NCI-H2196 (cell line): ENCODE results near the gene NUP210L.
"Not testable (repeated sequence)": the region's sequence is repeated elsewhere in the genome, so short reads cannot be mapped to it uniquely, and the experiment has no call there.

ENCODE experiments used
- DNase-seq: peaks from one replicate; lab custom pipeline; 2025; ENCODE audit not compliant: unreplicated experiment; lab: John Stamatoyannopoulos, UW

Gene NUP210L

GRCh38 chr1:153995640-153996039 lies 159.2 kb downstream of the NUP210L start:
- DNase-seq: no peak

GRCh38 chr1:153995202-153995601 lies 159.7 kb downstream of the NUP210L start:
- DNase-seq: no peak

DNA sequence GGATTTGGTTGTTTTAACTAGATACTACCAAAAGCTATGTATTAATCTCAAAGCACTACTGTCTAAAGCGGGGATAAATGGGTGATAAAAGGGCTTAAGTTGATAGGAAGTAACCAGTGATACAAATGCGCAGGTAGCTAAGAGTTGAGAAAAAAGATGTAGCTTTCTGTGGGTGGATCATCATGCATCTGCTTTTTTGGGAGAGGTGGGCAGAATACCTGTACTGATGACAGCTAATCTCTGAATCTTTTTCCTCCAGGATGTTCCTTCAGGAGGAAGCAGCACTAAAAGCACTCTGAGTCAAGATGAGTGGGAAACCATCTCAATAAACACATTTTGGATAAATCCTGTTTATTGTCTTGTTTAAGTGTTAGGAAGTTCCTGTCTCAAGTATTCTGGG lies 163.1 kb downstream of the NUP210L start:
- DNase-seq: no peak

GRCh38 chr1:153991151-153991630 lies 163.7 kb downstream of the NUP210L start:
- no peak for DNase-seq

- peak; percentile 96 for DNase-seq
Measured at GRCh38 chr1:153990468-153991150, 164.3 kb downstream of the NUP210L start, which contains the start of gene RPS27. Gene RPS27 (plus strand): TSS chr1:153990762. CDS start chr1:153990797, 35 bp downstream.

DNA sequence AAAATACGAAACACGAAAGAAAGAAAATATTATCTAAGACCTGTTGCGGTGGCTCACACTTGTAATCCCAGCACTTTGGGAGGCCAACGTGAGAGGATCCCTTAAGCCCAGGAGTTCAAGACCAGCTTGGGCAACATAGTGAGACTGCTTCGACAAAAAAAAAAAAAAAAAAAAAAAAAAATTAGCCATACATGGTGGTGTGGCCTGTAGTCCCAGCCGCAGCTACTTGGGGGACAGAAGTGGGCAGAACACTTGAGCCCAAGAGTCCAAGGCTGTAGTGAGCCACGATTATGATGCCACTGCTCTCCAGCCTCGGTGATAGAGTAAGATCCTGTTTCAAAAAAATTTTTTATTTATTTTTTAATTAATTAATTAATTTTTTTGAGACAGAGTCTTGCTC lies 167.3 kb downstream of the NUP210L start:
- DNase-seq: no peak

DNA sequence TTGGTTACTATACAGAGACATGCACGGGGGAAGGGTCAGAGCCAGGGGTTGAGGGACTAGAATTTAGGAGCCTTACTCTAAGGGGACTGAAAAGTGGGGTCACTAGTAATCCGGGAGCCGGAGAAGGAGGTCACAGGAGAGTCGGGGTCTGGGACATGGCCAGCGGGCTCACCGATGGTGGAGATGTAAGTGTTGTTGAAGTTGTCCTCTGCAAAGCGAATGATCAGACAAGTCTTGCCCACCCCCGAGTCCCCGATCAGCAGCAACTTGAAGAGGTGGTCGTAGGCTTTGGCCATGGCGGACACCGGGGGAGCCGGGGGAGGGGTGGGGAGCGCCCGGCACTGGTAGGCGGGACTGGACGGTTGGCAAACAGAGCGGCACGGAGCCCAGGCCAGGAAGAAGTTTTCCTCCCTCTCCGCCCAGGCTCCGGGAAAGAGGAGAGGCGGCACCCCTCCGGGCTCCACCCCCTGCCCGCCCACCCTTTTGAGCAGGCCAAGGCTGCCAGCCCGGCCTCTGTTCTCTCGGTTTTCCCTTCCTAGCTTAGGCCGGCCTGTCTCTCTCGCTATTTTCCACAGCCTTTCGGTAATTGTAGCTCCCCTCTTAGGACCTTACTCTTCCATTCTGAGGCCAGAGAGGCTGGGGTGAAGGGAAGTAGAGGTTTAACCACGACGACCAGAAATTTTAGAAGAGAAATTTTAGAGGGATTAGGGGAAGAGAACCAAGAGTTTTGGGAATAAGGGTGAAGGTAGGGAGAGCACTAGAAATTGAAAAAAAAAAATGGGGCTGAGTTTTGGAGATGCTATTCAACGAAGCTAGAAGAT lies 168.7 kb downstream of the NUP210L start, which contains the start of gene RAB13:
TSS of gene RAB13 (minus strand) at position 399 of the 821 bp plus-strand sequence. CDS start at position 296, 103 bp downstream.
- peak; percentile 77 for DNase-seq

- no peak for DNase-seq
Measured at GRCh38 chr1:153985341-153985912, 169.4 kb downstream of the NUP210L start.

DNA sequence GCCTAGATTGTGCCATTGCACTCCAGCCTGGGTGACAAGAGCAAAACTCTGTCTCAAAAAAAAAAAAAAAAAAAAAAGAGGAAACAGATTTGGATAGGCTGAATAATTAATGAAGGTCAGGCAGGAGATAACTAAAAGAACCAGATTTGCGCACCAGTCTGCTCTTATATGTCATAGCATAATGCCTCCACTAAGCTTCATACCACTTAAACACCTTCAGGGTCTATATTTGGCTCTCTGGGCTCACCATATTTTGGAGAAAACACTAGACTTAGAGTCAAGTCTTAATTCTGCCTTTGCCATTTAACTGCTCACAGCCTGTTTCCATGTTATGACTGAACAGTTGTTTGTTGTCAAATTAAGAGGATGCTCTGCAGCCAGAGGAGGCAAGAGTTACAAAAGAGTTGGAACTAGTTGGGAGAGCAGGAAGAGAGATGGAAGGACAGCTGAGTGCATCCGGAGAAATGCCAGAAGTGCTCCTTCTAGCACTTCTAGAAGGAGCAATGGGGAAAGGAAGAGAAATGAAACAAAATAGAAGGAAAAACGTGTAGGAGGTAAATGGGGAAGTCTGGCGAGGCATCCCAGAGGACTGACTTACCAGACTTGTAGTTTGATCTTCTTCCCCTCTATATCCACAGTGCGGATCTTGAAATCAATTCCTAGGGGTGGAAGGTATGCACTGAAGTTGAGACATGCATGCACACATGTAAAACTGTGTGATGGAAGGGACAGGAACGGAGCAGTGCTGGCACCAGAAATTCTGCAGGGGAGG lies 170.6 kb downstream of the NUP210L start:
- DNase-seq: no peak

- DNase-seq: not testable (repeated sequence)
Measured at GRCh38 chr1:153981735-153982134, 173.1 kb downstream of the NUP210L start.

DNA sequence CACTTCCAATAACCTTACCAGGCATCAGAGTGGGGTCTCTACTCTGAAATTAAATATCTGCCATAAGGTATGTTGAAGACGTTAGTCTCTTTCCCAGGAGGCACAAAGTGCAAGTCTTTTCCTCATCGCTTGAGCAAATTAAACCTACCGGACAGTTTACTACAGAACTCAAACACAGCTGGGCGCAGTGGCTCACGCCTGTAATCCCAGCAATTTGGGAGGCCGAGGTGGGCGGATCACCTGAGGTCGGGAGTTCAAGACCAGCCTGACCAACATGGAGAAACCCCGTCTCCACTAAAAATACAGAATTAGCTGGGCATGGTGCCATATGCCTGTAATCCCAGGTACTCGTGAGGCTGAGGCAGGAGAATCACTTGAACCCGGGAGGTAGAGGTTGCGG lies 175.8 kb downstream of the NUP210L start:
- not testable (repeated sequence) for DNase-seq

GRCh38 chr1:153978274-153978909 lies 176.5 kb downstream of the NUP210L start:
- no peak for DNase-seq

DNA sequence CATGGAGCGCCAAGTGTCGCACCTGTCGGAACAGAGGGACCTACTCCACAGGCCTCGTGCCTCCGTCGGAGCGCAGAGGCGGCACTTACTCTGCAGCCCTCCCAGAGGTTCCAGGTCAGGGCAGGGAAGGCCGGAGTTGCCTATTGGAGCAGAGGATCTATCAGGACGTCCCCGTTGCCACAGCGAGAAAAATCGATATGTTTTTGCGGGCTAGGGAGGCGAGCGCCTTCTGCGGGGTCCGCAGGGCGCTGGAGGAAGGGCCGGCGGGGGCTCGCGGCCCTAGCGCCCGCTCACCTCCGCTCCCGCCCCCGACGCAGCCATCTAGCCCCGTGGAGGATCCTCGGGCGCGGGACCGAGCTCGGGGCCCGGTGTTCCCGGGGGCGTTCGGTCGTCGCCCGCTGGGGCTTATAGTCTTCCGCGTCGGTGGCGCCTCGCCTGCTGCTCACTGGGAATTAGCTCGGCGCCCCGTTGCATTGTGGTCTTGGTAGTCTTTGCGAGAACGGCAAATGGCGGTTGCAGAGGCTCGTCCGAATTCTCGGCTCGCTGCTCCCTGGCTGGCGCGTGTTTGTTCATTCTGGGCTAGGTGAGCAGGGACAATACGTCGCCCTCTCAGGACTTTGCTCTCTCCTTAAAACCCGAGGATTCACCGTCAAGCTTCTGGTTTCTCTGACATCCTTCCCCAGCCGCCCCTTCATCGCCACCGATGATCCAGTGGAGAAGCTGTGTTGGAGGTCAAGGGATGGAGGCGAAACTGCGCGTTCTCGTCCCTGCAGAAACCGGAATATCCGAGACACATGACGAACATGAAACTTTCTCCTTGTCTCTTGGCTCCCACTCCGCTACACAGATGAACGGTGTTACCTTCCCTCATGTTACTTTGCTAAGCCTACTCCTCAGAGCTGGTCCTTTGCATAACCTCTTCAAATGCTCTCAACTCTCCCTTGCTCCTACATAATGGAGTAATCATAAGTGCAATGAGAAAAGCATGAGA lies 177.3 kb downstream of the NUP210L start, which contains the start of gene JTB:
TSS of gene JTB (minus strand) at position 425 of the 991 bp plus-strand sequence. CDS start at position 3, 422 bp downstream.
- DNase-seq: peak; percentile 81

DNA sequence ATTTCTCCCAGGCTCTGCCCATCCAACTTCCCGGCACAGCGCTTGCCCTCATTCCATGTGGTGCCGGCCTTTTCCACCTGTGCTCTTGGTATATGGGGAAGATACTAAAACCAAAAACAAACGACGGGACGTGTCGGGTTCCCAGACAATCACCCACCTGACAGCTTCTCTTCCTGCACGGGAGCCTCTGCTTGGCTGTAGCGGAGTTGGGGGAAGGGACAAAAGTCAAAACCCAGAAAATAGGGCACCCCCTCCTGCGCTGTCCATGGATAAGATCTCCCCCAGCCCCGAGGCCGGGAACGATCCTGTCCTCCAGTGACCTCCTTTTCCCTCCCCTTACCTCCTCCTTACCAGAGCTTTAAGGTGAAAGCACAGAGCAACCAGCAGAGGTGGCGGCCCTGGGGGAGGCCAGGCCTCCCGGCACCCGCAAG lies 178.0 kb downstream of the NUP210L start:
- DNase-seq: no peak

DNA sequence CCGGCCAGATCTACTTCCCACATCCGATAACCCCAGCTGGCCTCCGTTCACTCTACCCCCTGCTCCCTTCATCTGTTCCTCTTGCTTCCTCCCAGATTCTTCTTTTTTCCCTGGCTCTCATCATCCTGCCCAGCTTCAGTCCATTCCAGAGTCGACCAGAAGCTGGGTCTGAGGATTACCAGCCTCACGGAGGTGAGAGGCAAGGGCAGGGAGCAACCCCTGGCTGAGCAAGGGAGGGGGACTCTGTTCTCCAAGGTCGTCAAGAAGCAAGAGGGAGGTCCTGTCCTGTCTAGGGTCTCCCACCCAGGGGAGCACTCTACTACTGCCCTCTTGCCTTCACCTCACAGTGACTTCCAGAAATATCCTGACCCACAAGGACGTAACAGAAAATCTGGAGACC lies 181.3 kb downstream of the NUP210L start:
- no peak for DNase-seq

GRCh38 chr1:153973071-153973470 lies 181.8 kb downstream of the NUP210L start:
- DNase-seq: no peak

DNA sequence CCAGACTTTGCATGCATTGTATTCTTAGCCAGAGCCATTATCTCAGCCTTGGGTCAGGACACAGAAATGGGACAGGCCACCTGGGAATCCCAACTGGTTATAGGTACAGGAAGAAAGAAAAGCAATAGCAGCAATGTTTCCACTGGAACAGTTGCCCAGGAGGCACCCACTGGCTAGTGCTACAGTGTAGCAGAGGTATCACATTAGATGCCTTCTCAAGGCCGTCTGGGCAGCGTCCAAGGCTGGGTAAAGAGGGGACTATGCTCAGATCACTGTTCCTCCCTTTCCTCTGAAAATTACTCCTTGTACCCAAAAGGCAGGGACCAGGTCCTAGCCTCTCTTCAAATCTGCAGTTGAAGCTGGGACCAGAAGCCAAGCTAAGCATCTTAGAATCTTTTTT lies 184.5 kb downstream of the NUP210L start:
- no peak for DNase-seq

DNA sequence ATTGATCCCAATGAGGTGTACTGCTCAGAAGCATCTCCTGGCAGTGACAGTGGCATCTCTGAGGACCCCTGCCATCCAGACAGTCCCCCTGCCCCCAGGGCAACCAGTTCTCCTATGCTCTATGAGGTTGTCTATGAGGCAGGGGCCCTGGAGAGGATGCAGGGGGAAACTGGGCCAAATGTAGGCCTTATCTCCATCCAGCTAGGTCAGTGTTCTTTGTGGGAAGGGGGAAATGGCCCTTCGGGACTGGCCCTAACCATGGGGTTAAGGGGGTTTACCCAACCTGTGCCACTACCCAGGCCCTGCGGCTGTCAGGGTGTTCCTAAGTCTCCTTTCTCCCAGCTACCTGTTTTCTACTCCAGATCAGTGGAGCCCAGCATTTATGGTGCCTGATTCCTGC lies 185.9 kb downstream of the NUP210L start:
- no peak for DNase-seq

DNA sequence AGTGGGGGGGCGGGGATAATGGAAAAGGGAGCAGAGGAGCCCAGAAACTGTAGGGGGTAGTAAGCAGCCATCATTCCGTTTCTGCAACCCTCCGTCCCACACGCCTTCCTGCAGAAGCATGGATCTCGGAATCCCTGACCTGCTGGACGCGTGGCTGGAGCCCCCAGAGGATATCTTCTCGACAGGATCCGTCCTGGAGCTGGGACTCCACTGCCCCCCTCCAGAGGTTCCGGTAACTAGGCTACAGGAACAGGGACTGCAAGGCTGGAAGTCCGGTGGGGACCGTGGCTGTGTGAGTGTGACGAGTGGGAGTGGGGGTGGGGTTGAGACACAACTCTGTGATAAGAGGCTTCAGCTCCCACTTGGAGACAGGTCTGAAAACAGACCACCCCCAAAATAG lies 186.5 kb downstream of the NUP210L start:
- no peak for DNase-seq
